Left cardiac atrium (tissue), 4 donors: ENCODE data around the gene OR1A2. TPM values are rescaled to one million over a fixed set of nuclear protein-coding genes. Genes with fewer than 3 reads are reported as not detected.
"Not testable (repeated sequence)": the region's sequence is repeated elsewhere in the genome, so short reads cannot be mapped to it uniquely, and the experiment has no call there.

Experiments
- ATAC-seq, 2 donors: fragments of 200-7000 bp; cut with Tn5 transposase; one replicate each; pipeline ENCODE4 v1.9.1; 2020; ENCODE audit warnings: mild to moderate bottlenecking in 2 of 2, moderate library complexity in 2 of 2
- DNase-seq: peaks from one replicate; pipeline ENCODE4 v3.0.0-alpha.2; 2020
- intact Hi-C, 2 donors: fragments of 100-400 bp; cut with DNase I; formaldehyde crosslinking; loops; one replicate each; pipeline versions ENCODE4 v1.14.1 to v1.15.1; 2022 to 2023
- long read RNA-seq: library from polyadenylated mRNA; unstranded; transcript quantifications from one replicate; pipeline ENCODE4 v2.0.0, GENCODE V29; 2021
- total RNA-seq, 2 donors: library from RNA; stranded (reverse); fragmentation: NEBNext Ultra II Directional; extraction: Animal tissue kit (Norgen Biotek cat#: 25700); gene quantifications; one replicate each; pipeline ENCODE4 v1.2.1, GENCODE V29; 2021
- donor health status: DM: no; HTN: yes; CAD: no.
- donor health status: DM: no; HTN: yes; CAD: no; lungs with severe emphysema.
- donor health status: DM: yes; HTN: yes; CAD: no.
- donor health status: Dilated cardiomyopathy.

Gene OR1A2, protein sequence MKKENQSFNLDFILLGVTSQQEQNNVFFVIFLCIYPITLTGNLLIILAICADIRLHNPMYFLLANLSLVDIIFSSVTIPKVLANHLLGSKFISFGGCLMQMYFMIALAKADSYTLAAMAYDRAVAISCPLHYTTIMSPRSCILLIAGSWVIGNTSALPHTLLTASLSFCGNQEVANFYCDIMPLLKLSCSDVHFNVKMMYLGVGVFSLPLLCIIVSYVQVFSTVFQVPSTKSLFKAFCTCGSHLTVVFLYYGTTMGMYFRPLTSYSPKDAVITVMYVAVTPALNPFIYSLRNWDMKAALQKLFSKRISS
- total RNA-seq: not detected
- long read RNA-seq: 0 reads

DNA sequence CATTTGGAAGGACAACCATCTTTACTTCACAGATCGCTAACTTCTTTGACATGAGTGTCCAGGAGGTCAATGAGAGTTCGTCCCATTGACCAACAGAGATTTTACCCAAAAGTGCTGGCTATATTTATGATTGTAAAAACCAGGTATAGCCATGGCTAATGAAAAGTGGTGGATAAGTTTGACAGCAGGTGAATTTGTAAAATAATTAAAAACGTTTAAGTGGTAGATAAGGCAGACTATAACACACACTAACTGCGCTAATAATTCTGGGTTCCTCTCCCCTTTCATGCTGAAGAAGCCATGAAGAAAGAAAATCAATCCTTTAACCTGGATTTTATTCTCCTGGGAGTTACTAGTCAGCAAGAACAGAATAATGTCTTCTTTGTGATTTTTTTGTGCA is at the start of gene OR1A2:
Gene OR1A2, plus strand, starts transcription at position 301 of the 400 bp plus-strand sequence. Its CDS starts 0 bp downstream, at position 301.
- ATAC-seq (no peak), DNase-seq (no peak)
- intact Hi-C loops: no loop called here

DNA sequence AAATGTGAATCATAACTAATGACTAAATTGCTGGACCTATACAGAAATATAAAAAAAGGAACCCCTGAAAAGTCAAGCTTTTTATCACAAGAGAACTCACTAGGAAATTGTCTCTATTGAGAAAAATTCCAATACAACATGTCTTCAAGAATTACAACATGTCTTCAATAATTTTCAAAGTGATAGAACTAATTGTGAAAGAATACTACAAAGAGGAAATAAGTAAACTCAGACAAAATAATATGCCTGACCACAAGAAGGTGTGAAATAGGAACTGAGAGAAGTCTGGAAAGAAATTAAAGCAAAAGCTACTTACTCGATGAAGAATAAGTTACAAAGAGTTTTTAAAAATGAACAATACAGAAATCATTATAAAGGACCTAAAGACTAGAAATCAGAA is 40.1 kb upstream of the OR1A2 start:
- intact Hi-C loops: no loop called here
- DNase-seq (no peak), ATAC-seq (no peak)

DNA sequence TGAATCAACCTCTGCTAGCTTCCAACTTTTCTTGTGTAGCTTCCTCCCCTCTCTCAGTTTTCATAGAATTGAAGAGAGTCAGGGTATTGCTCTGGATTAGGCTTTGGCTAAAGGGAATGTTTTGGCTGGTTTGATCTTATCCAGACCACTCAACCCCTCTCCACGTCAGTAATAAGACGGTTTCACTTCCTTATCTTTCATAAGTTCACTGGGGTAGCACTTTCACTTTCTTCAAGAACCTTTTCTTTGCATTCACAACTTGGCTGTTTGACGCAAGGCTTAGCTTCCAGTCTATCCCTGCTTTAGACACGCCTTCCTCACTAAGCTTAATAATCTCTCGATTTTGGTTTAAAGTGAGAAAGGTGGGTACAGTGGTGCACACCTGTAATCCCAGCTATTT is 29.7 kb upstream of the OR1A2 start:
- ATAC-seq (no peak), DNase-seq (no peak)
- intact Hi-C loops: no loop called here

DNA sequence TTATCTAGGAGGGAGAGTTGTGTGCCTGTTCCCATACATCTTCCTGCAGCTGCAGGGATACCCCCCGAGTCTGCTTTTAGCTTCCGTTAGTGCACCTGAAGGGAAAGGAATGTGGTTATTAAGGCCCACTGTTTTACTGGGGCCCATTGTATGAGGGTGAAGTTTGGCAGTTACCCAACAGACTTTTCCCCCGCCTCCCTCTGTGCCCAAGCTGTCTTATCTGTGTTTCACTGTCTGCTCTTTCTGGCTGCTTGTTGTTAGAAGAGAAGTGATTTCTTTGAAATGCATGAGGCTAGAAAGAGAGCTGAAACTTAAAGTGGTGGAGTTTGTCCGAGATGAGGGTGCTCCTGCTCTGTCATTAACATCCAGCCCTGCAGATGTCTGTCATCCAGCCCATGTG is 7.4 kb upstream of the OR1A2 start:
- no peak for DNase-seq
- no peak for ATAC-seq
- intact Hi-C loops: no loop called here

DNA sequence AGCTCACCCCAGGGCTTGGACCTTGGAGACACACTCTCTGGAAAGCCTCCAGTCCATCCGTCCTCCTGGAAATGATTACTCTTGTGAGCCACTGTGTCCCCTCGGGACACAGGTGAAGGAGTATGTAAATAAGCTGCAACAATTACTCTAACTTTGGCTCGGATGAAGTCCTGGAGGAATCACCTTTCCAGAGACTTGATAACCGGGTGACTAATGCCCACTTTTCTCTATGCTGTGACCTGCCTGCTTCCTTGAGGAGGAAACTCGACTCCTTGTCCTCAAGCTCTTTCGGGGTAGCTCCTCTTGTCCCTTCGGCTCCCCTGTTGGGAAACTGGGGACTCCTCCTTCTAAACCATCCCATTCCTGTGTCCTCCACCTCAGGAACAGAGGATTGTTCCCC is 10.0 kb downstream of the OR1A2 start, which contains the start of gene OR1A1:
Gene OR1A1, plus strand, starts transcription at position 301 of the 400 bp plus-strand sequence. CDS start 7,954 bp downstream, outside the sequence.
- intact Hi-C loops: no loop called here
- ATAC-seq (no peak), DNase-seq (no peak)

DNA sequence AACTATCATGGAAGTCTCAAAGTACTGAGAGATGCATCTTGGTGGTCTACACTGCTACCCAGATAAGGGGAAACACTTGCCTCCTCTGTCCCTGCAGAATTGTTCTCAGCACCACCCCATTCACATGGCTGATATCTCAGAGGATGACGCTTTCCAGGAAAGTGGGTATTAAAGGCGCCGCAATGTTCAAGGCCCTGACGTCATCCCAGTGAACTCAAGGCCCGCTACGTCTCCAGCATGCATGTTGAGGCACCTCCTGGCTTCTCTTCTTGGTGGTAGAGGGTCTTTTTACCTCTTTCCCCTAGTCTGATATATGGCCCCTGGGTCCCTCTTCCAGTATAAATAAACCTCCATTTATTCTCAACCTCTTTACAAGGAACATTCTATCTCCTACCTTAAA is 11.2 kb downstream of the OR1A2 start:
- DNase-seq (no peak), ATAC-seq (no peak)
- intact Hi-C loops: no loop called here

DNA sequence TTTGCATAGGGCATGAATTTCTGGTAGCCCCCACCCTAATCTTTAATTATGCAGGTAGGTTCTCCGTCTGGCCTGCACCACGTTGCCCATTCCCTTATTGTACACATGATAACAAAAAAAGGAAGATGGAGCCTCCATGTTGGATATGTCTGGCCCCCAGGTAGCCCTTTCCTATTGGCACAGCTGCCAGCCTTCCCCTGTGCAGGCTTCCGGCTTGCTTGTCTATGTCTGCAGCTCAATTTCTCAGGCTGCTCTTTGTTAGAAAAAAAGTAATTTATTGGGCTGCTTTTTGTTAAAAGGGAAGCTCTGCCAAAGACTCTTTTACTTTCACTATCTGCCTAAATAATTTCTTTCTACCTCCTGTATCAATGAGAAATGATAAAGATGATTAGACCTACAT is 15.7 kb downstream of the OR1A2 start:
- intact Hi-C loops: no loop called here
- DNase-seq: no peak
- no peak for ATAC-seq

DNA sequence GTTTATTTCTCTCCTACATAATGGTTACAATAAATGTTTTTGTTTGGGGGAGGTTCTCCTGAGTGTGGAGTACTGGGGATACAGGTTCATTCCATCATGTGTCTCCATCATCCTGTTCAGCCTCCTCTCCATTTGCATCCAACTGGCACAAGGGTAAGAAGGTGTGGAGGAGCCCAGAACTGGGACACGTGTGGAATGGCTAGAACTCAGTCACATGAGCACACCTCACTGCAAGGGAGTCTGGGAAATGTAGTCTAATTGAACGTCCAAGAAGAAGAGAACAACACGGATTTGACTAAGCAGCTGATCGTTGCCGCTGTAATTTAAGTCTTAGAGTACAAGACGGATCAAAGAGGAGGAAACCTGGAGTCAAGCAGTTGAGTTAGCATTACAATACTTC is 16.3 kb downstream of the OR1A2 start:
- ATAC-seq: no peak
- DNase-seq: no peak
- intact Hi-C loops: no loop called here

DNA sequence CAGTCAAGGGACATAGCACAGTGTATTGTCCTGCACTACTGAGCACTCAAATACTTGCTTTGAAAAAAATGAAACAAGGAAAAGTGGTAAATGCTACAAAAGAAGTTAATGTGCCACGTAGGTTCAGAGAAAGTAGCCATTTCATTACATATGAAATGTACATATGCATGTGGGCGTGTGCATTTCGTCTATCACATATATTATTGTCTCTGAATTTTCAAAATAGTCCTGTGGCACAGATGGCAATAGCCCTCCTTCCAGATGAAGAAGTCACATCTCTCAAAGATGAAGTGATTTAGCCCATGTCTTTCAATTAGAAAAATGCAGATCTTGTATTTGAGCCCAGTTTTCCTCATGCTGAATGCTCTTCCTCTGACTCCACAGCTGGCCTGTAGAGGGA is 22.7 kb downstream of the OR1A2 start:
- ATAC-seq, intact Hi-C loops, DNase-seq: not testable (repeated sequence)

DNA sequence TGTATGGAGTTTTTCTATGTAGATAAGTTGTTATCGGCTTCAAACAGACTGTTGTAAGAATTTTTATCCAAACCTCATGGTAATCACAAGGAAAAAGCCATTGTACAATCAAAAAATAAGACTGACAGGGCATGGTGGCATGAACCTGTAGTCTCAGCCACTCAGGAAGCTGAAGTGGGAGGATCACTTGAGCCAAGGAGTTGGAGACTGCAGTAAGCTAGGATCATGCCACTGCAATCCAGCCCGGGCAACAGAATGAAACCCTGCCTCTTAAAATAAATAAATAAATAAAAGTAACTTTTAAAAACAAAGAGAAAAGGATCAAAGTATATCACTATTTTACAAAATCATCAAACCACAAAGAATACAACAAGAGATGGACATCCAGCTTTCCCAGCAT is 24.5 kb downstream of the OR1A2 start:
- no peak for DNase-seq
- intact Hi-C loops: no loop called here
- no peak for ATAC-seq

DNA sequence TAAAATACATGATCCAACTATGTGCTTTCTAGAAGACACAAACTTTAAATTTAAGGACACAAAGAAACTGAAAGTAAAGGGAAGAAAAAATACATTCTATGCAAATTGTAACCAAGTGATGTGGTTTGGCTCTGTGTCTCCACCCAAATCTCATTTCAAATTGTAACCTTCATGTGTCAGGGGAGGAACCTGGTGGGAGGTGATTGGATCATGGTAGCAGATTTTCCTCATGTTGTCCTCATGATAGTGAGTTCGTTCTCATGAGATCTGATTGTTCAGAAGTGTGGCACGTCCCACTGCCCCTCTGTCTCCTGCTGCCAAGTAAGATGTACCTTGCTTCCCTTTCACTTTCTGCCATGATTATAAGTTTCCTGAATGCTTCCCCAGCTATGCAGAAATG is 25.2 kb downstream of the OR1A2 start:
- ATAC-seq (no peak), DNase-seq (no peak)
- intact Hi-C loops: no loop called here

DNA sequence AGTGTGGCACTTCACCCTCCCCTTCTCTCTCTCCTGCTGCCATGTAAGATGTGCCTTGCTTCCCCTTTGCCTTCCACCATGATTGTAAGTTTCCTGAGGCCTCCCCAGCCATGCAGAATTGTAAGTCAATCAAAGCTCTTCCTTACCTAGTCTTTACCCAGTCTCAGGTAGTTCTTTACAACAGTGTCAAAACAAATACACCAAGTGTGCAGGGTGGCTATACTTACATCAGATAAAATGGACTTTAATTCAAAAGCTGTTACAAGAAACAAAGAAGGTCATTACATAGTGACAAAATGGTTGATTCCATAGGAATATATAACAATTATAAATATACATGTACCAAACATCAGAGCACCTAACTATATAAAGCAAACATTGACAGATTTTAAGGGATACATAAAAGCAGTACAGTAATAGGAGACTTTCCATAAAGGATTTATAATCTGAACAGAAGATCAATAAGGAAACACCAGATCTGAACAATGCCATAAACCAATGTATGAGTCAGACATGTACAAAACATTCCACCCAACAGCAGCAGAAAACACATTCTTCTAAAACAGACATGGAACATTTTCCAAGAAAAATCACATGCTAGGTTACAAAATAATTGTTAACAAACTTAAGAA is 27.5 kb downstream of the OR1A2 start:
- ATAC-seq, intact Hi-C loops, DNase-seq: not testable (repeated sequence)

DNA sequence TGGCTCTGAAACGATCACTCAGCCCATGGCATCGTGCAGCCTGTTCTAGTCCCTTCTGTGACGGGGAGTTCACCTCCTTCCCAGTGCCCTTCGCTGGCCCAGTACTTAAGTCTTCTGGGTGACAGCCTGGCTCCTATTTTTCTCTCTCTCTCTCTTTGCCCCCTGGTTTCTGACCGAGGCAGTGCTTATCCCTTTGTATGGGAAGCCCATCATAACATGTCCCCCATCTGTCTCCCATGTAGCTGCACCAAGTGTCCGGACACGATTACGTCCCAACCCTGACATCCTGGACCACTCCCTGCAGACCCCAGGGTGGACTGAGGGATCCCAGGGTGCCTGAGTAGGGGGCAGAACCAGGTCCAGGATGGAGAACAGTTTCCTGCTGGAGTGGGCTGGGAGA is 35.0 kb downstream of the OR1A2 start:
- intact Hi-C loops, DNase-seq, ATAC-seq: not testable (repeated sequence)

DNA sequence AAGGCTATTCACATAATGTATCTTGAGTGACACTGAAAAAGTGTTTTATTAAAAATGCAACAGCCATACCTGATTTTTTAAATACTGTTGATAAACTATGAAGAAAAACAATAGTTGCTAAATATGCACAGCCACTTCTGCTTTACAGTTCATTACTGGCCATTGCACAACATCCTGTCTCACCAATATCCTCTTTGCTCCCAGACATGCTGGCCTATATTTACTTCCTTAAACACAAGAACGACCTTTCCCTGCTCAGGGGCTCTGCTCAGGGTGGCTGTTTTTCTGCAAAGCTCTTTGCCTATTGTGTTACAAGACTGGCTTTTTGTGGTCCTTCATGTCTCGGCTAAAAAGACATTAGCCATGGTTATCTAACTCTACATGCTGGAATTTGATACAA is 41.4 kb downstream of the OR1A2 start:
- DNase-seq, intact Hi-C loops: not testable (repeated sequence)
- ATAC-seq: peak in 1 of 2 donors; percentile 32

DNA sequence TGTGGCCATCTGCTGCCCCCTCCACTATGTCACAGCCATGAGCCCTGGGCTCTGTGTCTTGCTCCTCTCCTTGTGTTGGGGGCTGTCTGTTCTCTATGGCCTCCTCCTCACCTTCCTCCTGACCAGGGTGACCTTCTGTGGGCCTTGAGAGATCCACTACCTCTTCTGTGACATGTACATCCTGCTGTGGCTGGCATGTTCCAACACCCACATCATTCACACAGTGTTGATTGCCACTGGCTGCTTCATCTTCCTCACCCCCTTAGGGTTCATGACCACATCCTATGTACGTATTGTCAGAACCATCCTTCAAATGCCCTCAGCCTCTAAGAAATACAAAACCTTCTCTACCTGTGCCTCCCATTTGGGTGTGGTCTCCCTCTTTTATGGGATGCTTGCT is 43.7 kb downstream of the OR1A2 start:
- ATAC-seq, intact Hi-C loops: not testable (repeated sequence)

DNA sequence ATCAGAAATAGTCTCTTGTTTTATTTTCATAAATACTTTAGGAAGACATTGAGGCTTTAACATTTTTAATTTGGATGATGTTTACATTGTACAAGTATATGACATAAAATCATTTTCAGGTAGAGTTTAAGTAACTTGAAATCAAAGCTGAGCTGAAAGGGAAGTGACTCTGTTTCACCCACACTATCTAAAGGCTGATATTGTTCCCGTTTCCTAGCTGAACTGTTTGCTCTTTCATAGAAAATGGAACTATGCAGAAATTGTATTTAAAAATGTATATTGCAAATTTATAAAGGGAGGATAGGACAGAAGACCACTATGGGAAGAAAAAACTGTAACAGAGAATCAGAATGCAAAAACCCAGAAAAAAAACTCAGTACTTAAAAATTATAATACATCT is 47.5 kb downstream of the OR1A2 start:
- ATAC-seq, intact Hi-C loops, DNase-seq: not testable (repeated sequence)

More for the DNA sequence above, 43.7 kb downstream of the OR1A2 start:
- DNase-seq: not testable (repeated sequence)

Other genes with a start within 250 kb of the OR1A2 start
- gene OR1D5, start 133.9 kb upstream of the OR1A2 start, total RNA-seq: not detected
- not detected for gene OR1D2, start 93.1 kb upstream of the OR1A2 start, total RNA-seq
- gene OR1G1, start 70.0 kb upstream of the OR1A2 start, total RNA-seq: not detected
- gene OR1A1, start 10.1 kb downstream of the OR1A2 start, total RNA-seq: not detected
- gene OR3A1, start 100.8 kb downstream of the OR1A2 start, total RNA-seq: under 1 TPM in 1 of 2 donors, not detected in 1; 0.12 TPM
- under 1 TPM; 0.65 to 0.71 TPM for gene OR3A2, start 188.8 kb downstream of the OR1A2 start, total RNA-seq
- gene OR1E1, start 200.9 kb downstream of the OR1A2 start, total RNA-seq: not detected
- not detected for gene OR3A3, start 213.9 kb downstream of the OR1A2 start, total RNA-seq
- gene OR1E2, start 236.3 kb downstream of the OR1A2 start, total RNA-seq: not detected